SK-N-DZ (cell line): ENCODE measurements around the gene GRHL1.

ENCODE experiments used
- DNase-seq: peaks from one replicate; pipeline ENCODE4 v3.0.0-alpha.2; 2015; ENCODE audit warnings: low spot score

Gene GRHL1

GRCh38 chr2:9993488-9994165 lies 42.1 kb downstream of the GRHL1 start:
- no peak for DNase-seq

DNA sequence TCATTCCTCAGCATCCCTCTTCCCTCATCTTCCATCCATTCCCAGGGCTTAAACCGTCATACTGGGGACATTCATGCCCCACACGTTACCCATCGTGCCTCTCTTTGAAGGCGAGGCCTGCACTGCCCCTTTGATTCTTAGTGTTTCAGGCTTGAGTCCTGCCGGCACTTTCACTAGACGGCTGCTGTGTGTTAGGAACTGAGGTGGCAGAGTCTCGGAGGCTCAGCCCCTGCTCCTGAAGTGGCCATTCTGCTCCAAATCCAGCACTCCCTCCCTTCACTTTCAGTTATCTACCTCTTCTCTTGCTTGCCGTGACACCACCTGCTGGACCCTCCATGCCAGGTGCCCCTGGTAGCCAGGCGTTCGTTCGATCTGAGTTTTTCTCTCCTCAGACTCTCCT lies 43.0 kb downstream of the GRHL1 start:
- DNase-seq: no peak

DNA sequence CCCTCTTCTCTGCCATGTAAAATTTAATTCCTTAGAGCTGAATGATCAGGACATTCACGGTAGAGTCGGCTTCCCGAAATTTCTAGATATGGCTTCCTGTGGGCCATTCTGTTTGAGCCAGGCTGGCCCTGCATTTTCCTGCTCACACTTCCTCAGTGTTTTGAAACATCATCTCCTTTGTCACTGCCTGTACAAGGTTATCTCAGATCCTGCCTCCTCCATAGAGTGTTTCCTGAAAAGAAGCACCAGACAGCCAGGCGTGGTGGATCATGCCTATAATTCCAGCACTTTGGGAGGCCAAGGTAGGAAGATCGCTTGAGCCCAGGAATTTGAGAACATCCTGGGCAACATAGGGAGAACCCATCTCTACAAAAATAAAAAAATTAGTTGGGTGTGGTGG lies 43.6 kb downstream of the GRHL1 start:
- no peak for DNase-seq

DNA sequence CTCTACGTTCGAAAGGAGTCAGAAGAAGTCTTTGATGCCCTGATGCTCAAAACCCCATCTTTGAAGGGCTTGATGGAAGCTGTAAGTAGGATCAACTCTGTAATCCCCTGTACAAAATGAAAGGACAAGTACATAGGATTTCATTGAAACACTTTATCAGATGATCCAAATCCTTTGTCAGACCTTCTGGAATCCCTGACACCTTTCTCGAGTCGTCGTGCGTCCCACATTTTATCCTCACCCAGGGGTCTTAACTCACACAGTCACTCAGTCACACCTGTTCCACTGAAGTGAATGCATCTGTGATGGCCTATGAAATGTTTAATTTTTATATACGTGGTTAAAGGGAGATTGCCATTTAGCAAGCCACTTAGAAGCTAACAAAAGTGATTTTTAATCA lies 44.8 kb downstream of the GRHL1 start:
- DNase-seq: no peak

- DNase-seq: no peak
These were observed 46.4 kb downstream of the GRHL1 start for GRCh38 chr2:9997936-9998335.

- DNase-seq: no peak
These were observed 47.6 kb downstream of the GRHL1 start for GRCh38 chr2:9998916-9999654.

DNA sequence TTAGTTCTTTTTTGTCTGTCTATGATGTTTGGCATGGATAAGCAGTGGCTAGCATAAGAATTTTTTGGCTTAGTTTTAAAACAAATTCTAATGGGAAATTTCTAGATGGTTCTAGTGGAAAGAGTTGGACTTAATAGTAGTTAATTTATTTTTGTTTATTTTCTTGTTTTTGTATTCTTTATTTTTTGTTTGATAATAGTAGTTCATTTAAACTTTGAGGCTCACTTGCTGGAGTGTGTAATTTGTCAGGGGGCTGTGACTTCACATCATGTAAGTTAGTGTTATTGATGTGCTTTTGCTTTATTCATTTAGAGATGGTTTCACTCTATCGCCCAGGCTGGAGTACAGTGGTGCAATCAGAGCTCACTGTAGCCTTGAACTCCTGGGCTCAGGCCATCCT lies 48.2 kb downstream of the GRHL1 start:
- DNase-seq: no peak

GRCh38 chr2:10000541-10000940 lies 49.0 kb downstream of the GRHL1 start:
- DNase-seq: no peak

GRCh38 chr2:10001586-10001985 lies 50.1 kb downstream of the GRHL1 start:
- no peak for DNase-seq

GRCh38 chr2:10002109-10002508 lies 50.6 kb downstream of the GRHL1 start:
- no peak for DNase-seq

DNA sequence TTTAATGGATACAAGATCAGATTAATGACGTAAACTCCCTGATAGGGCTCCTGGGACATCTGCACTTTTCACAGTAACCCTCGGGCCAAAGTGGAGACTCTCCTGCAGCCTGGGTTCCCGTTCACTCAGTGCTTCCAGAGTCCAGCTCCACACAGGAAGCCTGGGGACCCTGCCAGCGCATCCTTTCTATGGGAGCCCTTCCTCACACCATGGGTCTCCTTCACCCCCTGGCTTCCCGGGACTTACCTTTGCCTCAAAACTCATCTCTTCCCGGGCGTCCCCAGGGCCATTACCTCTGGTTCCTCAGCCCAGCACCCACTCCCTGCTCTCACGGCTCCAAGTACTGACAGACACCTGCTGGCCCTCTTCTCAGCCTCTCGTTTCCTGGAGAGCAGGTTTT lies 51.2 kb downstream of the GRHL1 start:
- DNase-seq: no peak

- DNase-seq: no peak
These were observed 52.0 kb downstream of the GRHL1 start for GRCh38 chr2:10003206-10004125.

- no peak for DNase-seq
These were observed 52.9 kb downstream of the GRHL1 start for GRCh38 chr2:10004401-10004800.

GRCh38 chr2:10004836-10005235 lies 53.3 kb downstream of the GRHL1 start:
- DNase-seq: no peak

DNA sequence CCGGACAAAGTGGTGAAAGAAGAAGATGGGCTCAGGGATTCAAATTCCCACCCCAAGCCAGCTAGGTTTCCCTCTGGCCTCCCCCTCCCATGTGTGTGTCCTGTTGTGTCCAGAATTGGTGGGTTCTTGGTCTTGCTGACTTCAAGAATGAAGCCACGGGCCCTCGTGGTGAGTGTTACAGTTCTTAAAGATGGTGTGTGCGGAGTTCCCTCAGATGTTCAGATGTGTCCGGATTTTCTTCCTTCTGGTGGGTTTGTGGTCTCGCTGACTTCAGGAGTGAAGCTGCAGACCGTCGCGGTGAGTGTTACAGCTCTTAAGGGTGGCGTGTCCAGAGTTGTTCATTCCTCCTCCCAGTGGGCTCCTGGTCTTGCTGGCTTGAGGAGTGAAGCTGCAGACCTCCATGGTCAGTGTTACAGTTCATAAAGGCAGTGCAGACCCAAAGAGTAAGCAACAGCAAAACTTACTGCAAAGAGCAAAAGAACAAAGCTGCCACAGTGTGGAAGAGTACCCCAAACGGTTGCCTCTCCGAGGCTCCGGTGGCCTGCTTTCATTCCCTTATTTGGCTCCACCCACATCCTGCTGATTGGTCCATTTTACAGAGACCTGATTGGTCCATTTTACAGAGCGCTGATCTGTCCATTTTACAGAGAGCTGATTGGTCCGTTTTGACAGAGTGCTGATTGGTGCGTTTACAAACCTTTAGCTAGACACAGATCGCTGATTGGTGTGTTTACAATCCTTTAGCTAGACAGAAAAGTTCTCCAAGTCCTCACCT lies 54.2 kb downstream of the GRHL1 start:
- DNase-seq: no peak

GRCh38 chr2:10006236-10007161 lies 55.0 kb downstream of the GRHL1 start:
- no peak for DNase-seq

GRCh38 chr2:10007435-10007834 lies 55.9 kb downstream of the GRHL1 start:
- no peak for DNase-seq

GRCh38 chr2:10007921-10008808 lies 56.7 kb downstream of the GRHL1 start:
- no peak for DNase-seq

- DNase-seq: no peak
These were observed 57.3 kb downstream of the GRHL1 start for GRCh38 chr2:10008809-10009176.
